SU-DHL-6 (cell line): Measurements from ENCODE around the gene MPPED2.

ENCODE experiments used
- H2AFZ ChIP-seq: fragments of 200-600 bp; sonication (generic); 2 replicates; pipeline ENCODE4 v1.6.1; 2014; ENCODE audit warnings: low read depth, mild to moderate bottlenecking, moderate library complexity, mixed read lengths, antibody characterized with exemption, low read length; ENCODE audit not compliant: severe bottlenecking
- H3F3A ChIP-seq: fragments of 200-600 bp; shearing (Covaris generic); 2 replicates; pipeline ENCODE4 v1.6.0; 2016; ENCODE audit warnings: antibody characterized with exemption, mild to moderate bottlenecking; ENCODE audit not compliant: insufficient read depth
- H3K27ac ChIP-seq: fragments of 200-600 bp; sonication (generic); 2 replicates; pipeline ENCODE4 v1.5.1; 2016; ENCODE audit warnings: low read depth, mild to moderate bottlenecking, low read length, moderate library complexity, mixed read lengths
- H3K27me3 ChIP-seq: fragments of 200-600 bp; sonication (generic), shearing (Covaris generic); 2 replicates; pipeline ENCODE4 v1.6.0; 2014; ENCODE audit warnings: mild to moderate bottlenecking, low read length
- H3K36me3 ChIP-seq: fragments of 200-600 bp; sonication (generic); 2 replicates; pipeline ENCODE4 v1.6.1; 2014; ENCODE audit warnings: mild to moderate bottlenecking, low read length, mixed read lengths
- H3K4me2 ChIP-seq: fragments of 300-600, 200-600 bp; shearing (Covaris generic), sonication (generic); 2 replicates; pipeline ENCODE4 v1.6.0; 2014; ENCODE audit warnings: low read length, low read depth, mild to moderate bottlenecking; ENCODE audit not compliant: poor library complexity, severe bottlenecking
- H3K4me3 ChIP-seq: fragments of 200-600 bp; sonication (generic); 2 replicates; pipeline ENCODE4 v1.5.1; 2014; ENCODE audit warnings: antibody characterized with exemption, low read length, mild to moderate bottlenecking, mixed read lengths; ENCODE audit not compliant: insufficient read depth, poor library complexity, severe bottlenecking
- H3K79me2 ChIP-seq: fragments of 200-600 bp; sonication (generic); 2 replicates; pipeline ENCODE4 v1.6.1; 2014; ENCODE audit warnings: mild to moderate bottlenecking, low read length, moderate library complexity; ENCODE audit not compliant: insufficient read depth
- H3K9ac ChIP-seq: fragments of 200-600 bp; sonication (generic); 2 replicates; pipeline ENCODE4 v1.7.0; 2014; ENCODE audit warnings: mild to moderate bottlenecking, low read length
- H3K9me2 ChIP-seq: fragments of 200-600 bp; sonication (generic); replicated peaks from 2 replicates; pipeline ENCODE4 v1.6.1; 2014; ENCODE audit warnings: low read length; ENCODE audit not compliant: insufficient read depth
- H3K9me3 ChIP-seq: fragments of 200-600 bp; sonication (generic); 2 replicates; pipeline ENCODE4 v1.6.1; 2014; ENCODE audit warnings: low read length, mixed read lengths; ENCODE audit not compliant: insufficient read depth
- H4K20me1 ChIP-seq: fragments of 200-600 bp; sonication (generic); 2 replicates; pipeline ENCODE4 v1.6.1; 2014; ENCODE audit warnings: low read depth, mild to moderate bottlenecking, antibody characterized with exemption, low read length, moderate library complexity, mixed read lengths
- CTCF ChIP-seq: fragments of 200-600 bp; sonication (generic); IDR thresholded peaks from one replicate; pipeline ENCODE4 v1.5.1; 2017; ENCODE audit warnings: antibody characterized with exemption, mild to moderate bottlenecking, low read length, moderate library complexity; ENCODE audit not compliant: insufficient read depth, poor library complexity, severe bottlenecking
- EZH2phosphoT487 ChIP-seq: fragments of 200-600 bp; sonication (generic), shearing (Covaris generic); conservative IDR thresholded peaks from 2 replicates; pipeline ENCODE4 v1.6.1; 2018; ENCODE audit warnings: mild to moderate bottlenecking, antibody characterized with exemption, low read length, moderate library complexity, mixed read lengths

The MPPED2 gene

GRCh38 chr11:30434901-30435300 is 151.3 kb downstream of the MPPED2 start:
- H3K36me3 ChIP-seq = no peaks in the 10 kb centered on the region
- no peak overlapping the region for H3K4me2 ChIP-seq
- H3K79me2 ChIP-seq = no peaks in the 10 kb centered on the region
- TF ChIP-seq EZH2phosphoT487 = no peak
- TF ChIP-seq CTCF = no peak
- no peaks in the 10 kb centered on the region for H3K27me3 ChIP-seq
- H2AFZ ChIP-seq = no peak overlapping the region
- no peaks in the 10 kb centered on the region for H3K9me3 ChIP-seq
- no peak overlapping the region for H3K4me3 ChIP-seq
- H3K9me2 ChIP-seq = no peaks in the 10 kb centered on the region
- H3F3A ChIP-seq = no peaks in the 10 kb centered on the region
- H3K27ac ChIP-seq = no peak overlapping the region
- H3K9ac ChIP-seq = no peak overlapping the region
- no peaks in the 10 kb centered on the region for H4K20me1 ChIP-seq

GRCh38 chr11:30433831-30434230 is 152.3 kb downstream of the MPPED2 start:
- Histone ChIP-seq H3K9ac (no peak overlapping the region), H3K9me3 (no peaks in the 10 kb centered on the region), H3K27me3 (no peaks in the 10 kb centered on the region), H3K4me2 (no peak overlapping the region), H2AFZ (no peak overlapping the region), H3F3A (no peaks in the 10 kb centered on the region), H3K36me3 (no peaks in the 10 kb centered on the region), H3K79me2 (no peaks in the 10 kb centered on the region), H3K9me2 (no peaks in the 10 kb centered on the region), H3K27ac (no peak overlapping the region), H4K20me1 (no peaks in the 10 kb centered on the region), H3K4me3 (no peak overlapping the region)
- no peak for TF ChIP-seq EZH2phosphoT487
- TF ChIP-seq CTCF = no peak

GRCh38 chr11:30432716-30433115 is 153.4 kb downstream of the MPPED2 start:
- Histone ChIP-seq H3K4me2 (no peak overlapping the region), H3K4me3 (no peak overlapping the region), H3K27me3 (no peaks in the 10 kb centered on the region), H3K79me2 (no peaks in the 10 kb centered on the region), H2AFZ (no peak overlapping the region), H3F3A (no peaks in the 10 kb centered on the region), H3K9me3 (no peaks in the 10 kb centered on the region), H3K36me3 (no peaks in the 10 kb centered on the region), H3K9ac (no peak overlapping the region), H3K9me2 (no peaks in the 10 kb centered on the region), H4K20me1 (no peaks in the 10 kb centered on the region), H3K27ac (no peak overlapping the region)
- TF ChIP-seq EZH2phosphoT487 (no peak), CTCF (no peak)

GRCh38 chr11:30432178-30432577 is 154.0 kb downstream of the MPPED2 start:
- Histone ChIP-seq H2AFZ (no peak overlapping the region), H3K9ac (no peak overlapping the region), H3K36me3 (no peaks in the 10 kb centered on the region), H4K20me1 (no peaks in the 10 kb centered on the region), H3K27ac (no peak overlapping the region), H3K4me2 (no peak overlapping the region), H3K79me2 (no peaks in the 10 kb centered on the region), H3K4me3 (no peak overlapping the region), H3F3A (no peaks in the 10 kb centered on the region), H3K27me3 (no peaks in the 10 kb centered on the region), H3K9me3 (no peaks in the 10 kb centered on the region), H3K9me2 (no peaks in the 10 kb centered on the region)
- TF ChIP-seq CTCF = no peak
- no peak for TF ChIP-seq EZH2phosphoT487
